ENCODE measurements around the gene CACNG8.

The CACNG8 gene

DNA sequence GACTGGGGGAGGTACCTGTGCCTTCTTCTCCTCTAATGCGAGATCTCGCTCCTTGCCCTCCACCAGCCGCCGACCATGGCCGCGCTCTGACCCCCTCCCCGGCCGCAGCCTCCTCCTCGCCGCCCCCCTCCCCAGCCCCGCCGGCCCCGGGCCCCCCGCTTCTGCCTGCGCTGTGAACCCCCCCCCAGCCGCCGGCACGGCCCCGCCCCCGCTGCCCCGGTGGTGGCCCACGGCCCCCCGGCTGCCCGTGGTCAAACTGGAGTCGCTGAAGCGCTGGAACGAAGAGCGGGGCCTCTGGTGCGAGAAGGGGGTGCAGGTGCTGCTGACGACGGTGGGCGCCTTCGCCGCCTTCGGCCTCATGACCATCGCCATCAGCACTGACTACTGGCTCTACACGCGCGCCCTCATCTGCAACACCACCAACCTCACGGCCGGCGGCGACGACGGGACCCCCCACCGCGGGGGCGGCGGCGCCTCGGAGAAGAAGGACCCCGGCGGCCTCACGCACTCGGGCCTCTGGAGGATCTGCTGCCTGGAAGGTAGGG is at the start of gene CACNG8:
Gene CACNG8, plus strand, starts transcription at position 51 of the 545 bp plus-strand sequence.
- no peak within 1 kb of the TSS for H3K4me3 ChIP-seq (ENCODE audit: low read depth, low read length)

DNA sequence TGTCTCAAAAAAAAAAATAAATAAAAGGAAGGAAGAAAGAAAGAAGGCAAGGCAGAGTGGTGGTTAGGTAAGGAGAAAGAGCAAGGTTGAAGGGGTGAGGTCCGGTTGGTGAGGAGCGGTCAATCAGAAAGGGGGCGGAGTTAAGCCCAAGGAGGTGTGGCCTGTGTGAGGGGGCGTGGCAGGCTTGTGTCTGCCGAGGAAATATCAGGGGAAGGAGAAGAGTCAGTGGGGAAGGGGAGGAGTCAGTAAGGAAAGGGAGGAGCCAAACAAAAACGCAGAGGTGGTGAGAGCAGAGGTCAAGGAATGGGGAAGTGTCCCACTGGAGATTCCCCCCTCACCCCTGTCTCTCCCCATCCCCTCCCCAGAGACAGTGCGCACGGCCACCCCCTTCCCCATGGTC is 47.7 kb upstream of the CACNG8 start:
- H3K4me3 ChIP-seq (ENCODE audit: low read depth, low read length) = no peak overlapping the region
- TF ChIP-seq, protein P1, sequence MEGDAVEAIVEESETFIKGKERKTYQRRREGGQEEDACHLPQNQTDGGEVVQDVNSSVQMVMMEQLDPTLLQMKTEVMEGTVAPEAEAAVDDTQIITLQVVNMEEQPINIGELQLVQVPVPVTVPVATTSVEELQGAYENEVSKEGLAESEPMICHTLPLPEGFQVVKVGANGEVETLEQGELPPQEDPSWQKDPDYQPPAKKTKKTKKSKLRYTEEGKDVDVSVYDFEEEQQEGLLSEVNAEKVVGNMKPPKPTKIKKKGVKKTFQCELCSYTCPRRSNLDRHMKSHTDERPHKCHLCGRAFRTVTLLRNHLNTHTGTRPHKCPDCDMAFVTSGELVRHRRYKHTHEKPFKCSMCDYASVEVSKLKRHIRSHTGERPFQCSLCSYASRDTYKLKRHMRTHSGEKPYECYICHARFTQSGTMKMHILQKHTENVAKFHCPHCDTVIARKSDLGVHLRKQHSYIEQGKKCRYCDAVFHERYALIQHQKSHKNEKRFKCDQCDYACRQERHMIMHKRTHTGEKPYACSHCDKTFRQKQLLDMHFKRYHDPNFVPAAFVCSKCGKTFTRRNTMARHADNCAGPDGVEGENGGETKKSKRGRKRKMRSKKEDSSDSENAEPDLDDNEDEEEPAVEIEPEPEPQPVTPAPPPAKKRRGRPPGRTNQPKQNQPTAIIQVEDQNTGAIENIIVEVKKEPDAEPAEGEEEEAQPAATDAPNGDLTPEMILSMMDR (IDR thresholded peaks at IDR 0.05; ENCODE audit: low read depth, low read length) = no peak

More for the DNA sequence above, at the start of gene CACNG8:
- TF ChIP-seq, protein P1 (IDR thresholded peaks at IDR 0.05; ENCODE audit: low read depth, low read length) = no peak

DNA sequence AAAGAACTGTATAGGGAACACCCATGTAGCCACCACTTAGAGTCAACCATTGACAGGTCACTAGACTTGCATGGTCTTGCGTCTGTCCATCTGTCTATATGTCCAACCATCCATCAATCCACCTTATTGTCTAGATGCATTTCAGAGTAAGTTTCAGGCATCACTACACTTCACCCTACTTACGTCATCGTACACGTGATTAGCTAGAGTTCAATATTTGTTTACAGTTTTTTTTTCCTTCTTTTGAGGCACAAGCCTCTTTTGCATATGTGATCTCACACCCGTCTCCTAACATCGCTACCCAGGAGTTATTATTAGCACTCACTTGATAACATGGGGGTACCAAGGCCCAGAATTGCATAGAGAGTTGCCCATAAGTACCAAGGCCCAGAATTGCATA is 46.7 kb upstream of the CACNG8 start:
- TF ChIP-seq, protein P1 (IDR thresholded peaks at IDR 0.05; ENCODE audit: low read depth, low read length) = no peak
- H3K4me3 ChIP-seq (ENCODE audit: low read depth, low read length) = no peak overlapping the region

DNA sequence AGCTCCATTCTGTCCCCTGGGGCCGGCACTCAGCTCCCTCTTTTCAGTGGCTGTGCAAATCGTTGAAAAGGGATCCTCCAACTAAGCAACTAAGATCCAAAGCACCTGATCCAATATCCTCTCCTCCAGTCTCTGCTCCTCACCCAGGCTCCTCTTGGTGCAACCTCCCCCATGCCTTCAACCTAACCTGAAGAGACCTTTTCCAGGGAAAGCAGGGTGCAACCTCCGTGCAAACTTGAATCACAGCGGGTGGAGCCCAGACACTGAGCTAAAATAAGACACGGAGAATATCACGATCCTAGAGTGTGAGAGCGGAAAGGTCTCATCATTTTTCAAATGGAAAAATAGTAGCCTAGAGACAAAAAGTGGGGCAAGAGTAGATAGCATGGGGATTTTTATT is 45.4 kb upstream of the CACNG8 start:
- TF ChIP-seq, protein P1 (IDR thresholded peaks at IDR 0.05; ENCODE audit: low read depth, low read length) = no peak
- H3K4me3 ChIP-seq (ENCODE audit: low read depth, low read length) = no peak overlapping the region

DNA sequence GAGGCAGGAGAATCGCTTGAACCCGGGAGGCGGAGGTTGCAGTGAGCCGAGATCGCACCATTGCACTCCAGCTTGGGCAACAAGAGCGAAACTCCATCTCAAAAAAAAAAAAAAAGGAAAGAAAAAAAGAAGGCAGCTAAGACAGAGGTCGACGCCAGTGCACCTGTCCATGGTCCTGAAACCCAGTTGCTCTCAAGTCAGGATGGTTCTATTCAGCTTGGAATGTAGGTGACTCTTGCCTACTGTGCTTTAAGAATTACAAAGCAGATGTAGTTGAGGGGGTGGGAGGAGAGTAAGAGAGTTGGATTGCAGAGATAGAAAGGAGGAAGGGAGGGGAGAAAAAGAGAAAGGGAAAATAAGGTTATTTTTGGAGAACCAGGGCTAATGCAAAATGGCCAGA is 35.0 kb upstream of the CACNG8 start:
- TF ChIP-seq, protein P1 (IDR thresholded peaks at IDR 0.05; ENCODE audit: low read depth, low read length) = no peak
- no peak overlapping the region for H3K4me3 ChIP-seq (ENCODE audit: low read depth, low read length)

DNA sequence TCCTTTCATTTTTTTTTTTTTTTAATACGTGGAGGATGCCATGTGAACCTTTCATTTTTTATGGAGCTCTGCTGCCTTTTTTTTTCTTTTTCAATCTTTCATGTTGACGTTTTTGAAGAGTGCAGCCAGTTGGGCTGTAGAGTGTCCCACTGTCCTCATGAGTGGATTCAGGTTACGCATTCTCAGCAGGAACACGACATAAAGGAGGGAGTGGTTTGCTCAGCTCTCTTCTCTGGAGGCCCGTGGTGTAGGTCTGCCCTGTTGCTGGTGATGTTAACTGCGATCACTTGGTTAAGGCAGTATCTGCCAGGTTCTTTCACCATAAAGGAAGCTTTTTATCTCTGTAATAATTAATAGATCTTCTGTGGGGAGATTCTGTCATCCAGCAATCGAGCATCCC is 26.7 kb upstream of the CACNG8 start:
- TF ChIP-seq, protein P1 (IDR thresholded peaks at IDR 0.05; ENCODE audit: low read depth, low read length) = no peak

DNA sequence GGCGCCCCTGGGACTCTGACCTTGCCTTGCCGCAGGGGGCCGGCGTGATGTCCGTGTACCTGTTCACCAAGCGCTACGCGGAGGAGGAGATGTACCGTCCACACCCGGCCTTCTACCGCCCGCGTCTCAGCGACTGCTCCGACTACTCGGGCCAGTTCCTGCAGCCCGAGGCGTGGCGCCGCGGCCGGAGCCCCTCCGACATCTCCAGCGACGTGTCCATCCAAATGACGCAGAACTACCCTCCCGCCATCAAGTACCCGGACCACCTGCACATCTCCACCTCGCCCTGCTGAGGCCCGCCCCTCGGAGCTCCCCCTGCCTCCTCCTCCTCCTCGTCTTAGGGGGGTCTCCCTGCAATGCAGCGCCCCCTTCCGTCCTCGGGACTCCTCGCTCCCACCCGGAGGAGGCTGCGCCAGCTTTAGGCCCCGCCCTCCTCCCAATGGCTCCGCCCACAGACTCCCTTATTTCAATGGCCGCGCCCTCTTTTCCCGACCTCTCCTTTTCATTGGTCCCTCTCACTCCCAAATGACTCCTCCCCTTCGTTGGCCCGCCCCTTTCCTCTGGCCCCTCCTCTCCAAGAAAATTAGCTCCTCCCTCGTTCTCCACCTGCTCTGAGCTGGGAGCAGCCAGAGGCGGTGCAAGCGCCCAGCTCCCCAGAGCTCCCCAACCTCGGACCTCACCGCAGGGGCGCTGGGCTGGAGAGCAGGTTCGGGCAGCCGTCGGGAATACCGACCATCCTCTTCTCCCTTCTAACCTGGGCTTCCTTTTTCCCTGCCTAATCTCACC is 20.5 kb upstream of the CACNG8 start:
- TF ChIP-seq, protein P1 (IDR thresholded peaks at IDR 0.05; ENCODE audit: low read depth, low read length) = no peak
- H3K4me3 ChIP-seq (ENCODE audit: low read depth, low read length) = no peak overlapping the region

More for the DNA sequence above, 26.7 kb upstream of the CACNG8 start:
- H3K4me3 ChIP-seq (ENCODE audit: low read depth, low read length) = no peak overlapping the region

All from WI38 (cell line).